GM12878 (cell line): ENCODE data around the gene MEGF11. TPM values are rescaled to one million over a fixed set of nuclear protein-coding genes. Genes with fewer than 3 reads are reported as not detected.

Source experiments
- ATAC-seq: fragments of 200-7000 bp; cut with Tn5 transposase; 3 replicates; pipeline ENCODE4 v1.9.1; 2020; ENCODE audit warnings: mild to moderate bottlenecking, moderate library complexity
- BruUV-seq: library from RNA; stranded (reverse); fragments of 400-500 nt; replicated peaks from 2 replicates; lab custom pipeline; 2021; lab: Mats Ljungman, UMichigan
- CTCF ChIA-PET: fragments of 300-600 bp; sonication (Branson Sonifier 250); formaldehyde crosslinking; extraction: SDS; loops from one replicate; lab custom pipeline; 2021; ENCODE audit warnings: inconsistent platforms; lab: Yijun Ruan, JAX
- POLR2A ChIA-PET: fragments of 350-600 bp; formaldehyde crosslinking; extraction: SDS; loops from one replicate; lab custom pipeline; 2021; ENCODE audit warnings: inconsistent platforms; lab: Charles Lee
- RAD21 ChIA-PET: fragments of 300-600 bp; sonication (Branson Sonifier 250); formaldehyde crosslinking; loops from one replicate; lab custom pipeline; 2023; ENCODE audit warnings: antibody characterized with exemption; ENCODE audit not compliant: unreplicated experiment; lab: Charles Lee
- SMC1A ChIA-PET: fragments of 300-600 bp; sonication (Branson Sonifier 250); formaldehyde crosslinking; loops from one replicate; lab custom pipeline; 2023; ENCODE audit not compliant: unreplicated experiment, uncharacterized antibody; lab: Charles Lee
- DNase-seq: peaks from one replicate; pipeline ENCODE4 v3.0.0-alpha.2; 2011; ENCODE audit warnings: low read depth, low spot score
- FAIRE-seq: peaks from 3 replicates; lab custom pipeline; 2011; peaks lifted over from hg19 to GRCh38; lab: Jason Lieb, UNC
- H2AFZ ChIP-seq: 2 replicates; pipeline ENCODE4 v1.6.0; 2011; ENCODE audit warnings: low read depth, low read length, control low read depth; ENCODE audit not compliant: control insufficient read depth
- H3K27ac ChIP-seq: 2 replicates; pipeline ENCODE4 v1.5.1; 2011; ENCODE audit warnings: control low read depth; ENCODE audit not compliant: control insufficient read depth, insufficient read depth
- H3K27me3 ChIP-seq, 2 experiments: replicated peaks in 1 of 2; 2 replicates each; pipeline versions ENCODE4 v1.6.0 to v1.6.1; 2011; ENCODE audit warnings: low read length in 1 of 2; ENCODE audit not compliant: control insufficient read depth in 2 of 2, insufficient read depth in 2 of 2
- H3K36me3 ChIP-seq, 2 experiments: 2 replicates each; pipeline ENCODE4 v1.5.1; 2011; ENCODE audit warnings: low read length in 1 of 2; ENCODE audit not compliant: control insufficient read depth in 2 of 2, insufficient read depth in 2 of 2
- H3K4me1 ChIP-seq: 2 replicates; pipeline ENCODE4 v1.6.1; 2011; ENCODE audit warnings: mild to moderate bottlenecking, low read length, moderate library complexity, mixed read lengths; ENCODE audit not compliant: control insufficient read depth, insufficient read depth
- H3K4me2 ChIP-seq: 2 replicates; pipeline ENCODE4 v1.6.0; 2011; ENCODE audit warnings: control low read depth; ENCODE audit not compliant: control insufficient read depth, insufficient read depth
- H3K4me3 ChIP-seq: fragments of 200-600 bp; sonication (generic); 2 replicates; pipeline ENCODE4 v1.5.1; 2016
- H3K79me2 ChIP-seq: 2 replicates; pipeline ENCODE4 v1.6.0; 2011; ENCODE audit warnings: low read length; ENCODE audit not compliant: control insufficient read depth, insufficient read depth
- H3K9ac ChIP-seq: 2 replicates; pipeline ENCODE4 v1.8.0; 2011; ENCODE audit warnings: low read length, control low read depth, mixed read lengths; ENCODE audit not compliant: control insufficient read depth, insufficient read depth
- H3K9me3 ChIP-seq: replicated peaks from 3 replicates; pipeline ENCODE4 v1.5.1; 2011; ENCODE audit warnings: mild to moderate bottlenecking, low read length; ENCODE audit not compliant: control insufficient read depth, insufficient read depth
- H4K20me1 ChIP-seq: 2 replicates; pipeline ENCODE4 v1.6.0; 2011; ENCODE audit not compliant: control insufficient read depth, insufficient read depth
- ATF7 ChIP-seq: fragments of 450-650 bp; IDR thresholded peaks from 2 replicates; pipeline ENCODE4 v1.6.1; 2016; ENCODE audit warnings: low read depth, mild to moderate bottlenecking
- ETV6 ChIP-seq, 2 experiments: fragments of 450-650 bp in 1 of 2; IDR thresholded peaks in 1 of 2; conservative IDR thresholded peaks in 1 of 2; 2 replicates each; pipeline ENCODE4 v1.6.1; 2014; ENCODE audit warnings: antibody characterized with exemption in 1 of 2, borderline replicate concordance in 1 of 2, low read depth in 1 of 2, mild to moderate bottlenecking in 1 of 2, moderate library complexity in 1 of 2
- POU2F2 ChIP-seq: IDR thresholded peaks from 3 replicates; pipeline ENCODE4 v1.6.1; 2011; ENCODE audit warnings: low read depth, mild to moderate bottlenecking, low read length, borderline replicate concordance
- RUNX3 ChIP-seq: IDR thresholded peaks from 2 replicates; pipeline ENCODE4 v1.6.1; 2012; ENCODE audit warnings: low read length, inconsistent platforms
- SPI1 ChIP-seq: IDR thresholded peaks from 2 replicates; pipeline ENCODE4 v1.6.1; 2011; ENCODE audit warnings: low read depth, mild to moderate bottlenecking, low read length, moderate library complexity, borderline replicate concordance; ENCODE audit not compliant: insufficient read depth
- ZNF24 ChIP-seq: fragments of 450-650 bp; IDR thresholded peaks from 2 replicates; pipeline ENCODE4 v1.6.1; 2017; ENCODE audit warnings: antibody characterized with exemption, mild to moderate bottlenecking
- WGBS: methylation state at CpG from one replicate; pipeline ENCODE4 v1.1.6; 2016; ENCODE audit warnings: low lambda C conversion rate; ENCODE audit not compliant: insufficient replicate concordance, insufficient coverage; ENCODE audit errors: missing lambda C conversion rate; 5-methylcytosine and 5-hydroxymethylcytosine counted together
- in situ Hi-C: fragments of 300-500 bp; cut with MboI; formaldehyde crosslinking; loops from 9 replicates; pipeline ENCODE4 v1.14.3; 2018; ENCODE audit warnings: mixed read lengths
- intact Hi-C: fragments of 100-400 bp; cut with micrococcal nuclease; formaldehyde crosslinking; loops from one replicate; pipeline ENCODE4 v1.14.2; 2022; ENCODE audit not compliant: unreplicated experiment
- polyA plus RNA-seq, 11 experiments: library from polyadenylated mRNA; depleted of rRNA in 4 of 11; unstranded in 6 of 11; stranded (reverse) in 5 of 11; fragments of >200 nt; fragmentation: Nextera tagmentation in 4 of 11; fragmentation: Illumina TruSeq in 1 of 11; extraction: Ambion mirVana in 4 of 11; extraction: Trizol in 1 of 11; gene quantifications; 1 replicate in 1 of 11; 2 replicates in 10 of 11; pipeline versions ENCODE4 v1.2.1 to v1.2.3, GENCODE V29; 2011 to 2016; ENCODE audit warnings: inconsistent platforms in 2 of 11, missing spikeins in 2 of 11, low read depth in 1 of 11
- total RNA-seq, 4 experiments: library from RNA; depleted of rRNA in 3 of 4; stranded (reverse); fragments of >200 nt in 3 of 4; fragmentation: Illumina TruSeq in 1 of 4; extraction: Trizol in 1 of 4; gene quantifications; 2 replicates each; pipeline versions ENCODE4 v1.2.1 to v1.2.3, GENCODE V29; 2013 to 2021

MEGF11 gene
- total and polyA plus RNA-seq, 10 of the 15 experiments (the other 5 are each of a cell fraction or from before 2014, with no cell fraction given) = 0.03 to 1.7 (median 0.49) TPM

DNA sequence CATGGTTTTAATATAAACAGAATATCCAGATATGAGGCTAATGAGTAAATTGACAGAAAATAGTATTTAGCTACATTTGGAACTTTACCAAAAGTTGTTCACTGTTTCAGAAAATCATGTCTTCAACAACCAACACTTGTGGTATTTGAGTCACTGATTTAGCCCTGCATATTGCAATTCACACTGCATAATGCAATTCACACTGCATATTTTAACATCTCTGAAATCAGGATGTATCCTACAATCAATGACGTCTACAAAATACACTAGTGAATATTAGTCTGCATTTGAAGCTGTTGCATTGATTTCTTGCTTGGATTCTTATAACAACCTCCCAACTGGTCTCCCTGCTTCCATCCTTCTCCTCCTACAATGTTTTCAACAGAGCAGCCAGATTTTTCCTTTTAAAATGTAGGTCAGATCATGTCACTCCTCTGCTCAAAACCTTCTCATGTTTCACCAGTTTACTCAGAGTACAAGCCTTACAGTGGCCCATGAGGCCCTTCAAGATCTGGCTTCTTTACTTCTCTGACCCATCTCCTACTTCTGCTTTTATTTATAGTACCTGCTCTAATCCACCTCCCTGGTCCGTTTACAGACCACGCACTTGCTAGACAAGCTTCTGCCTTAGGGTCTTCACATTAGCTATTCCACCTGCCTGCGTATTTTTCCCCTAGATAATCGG, 395.7 kb downstream of the MEGF11 start:
- Histone ChIP-seq H3K9ac (no peak overlapping the region), H4K20me1 (no peaks in the 10 kb centered on the region), H3K27ac (0 out of 2 replicates have a peak overlapping the region, but pooled peaks have one; percentile 4)
- ChIA-PET SMC1A (interaction anchor here (0.9 to 3.3 kb wide), 11 partner anchors 9 to 262 kb away, joined by 3 to 19 read pairs (median 3); partner anchors contain the start of gene RAB11A), POLR2A (interaction anchor here (1.9 to 2.1 kb wide), 2 partner anchors 12 kb away, joined by 4 to 5 read pairs; no protein-coding TSS in a partner anchor)
- in situ Hi-C loops = loop anchor here (5.0 kb wide), 1 partner anchor 226 kb away; no protein-coding TSS in a partner anchor
- BruUV-seq = no TSS peak
- ATAC-seq = peak; percentile 21; the same call in 2 of the 3 replicates
- TF ChIP-seq POU2F2 (peak; percentile 63; the same call in 1 of the 3 replicates), RUNX3 (0 out of 2 replicates have a peak, but pooled peaks have one; percentile 3), ETV6 (conservative IDR thresholded peaks at IDR 0.05 in 1 of 2, IDR thresholded peaks at IDR 0.05 in 1 of 2; ENCODE audit: borderline replicate concordance in 1 of 2, low read depth in 1 of 2) (no peak), ATF7 (no peak), ZNF24 (no peak), SPI1 (peak; percentile 28; the same call in 1 of the 2 replicates)
- TF ChIP-seq, all 136 proteins: peak for 3
- Histone ChIP-seq H3K4me1 (peaks cover 22% of the 10 kb centered on the region), H3K9me3 (no peaks in the 10 kb centered on the region), H3K36me3 (no peaks in the 10 kb centered on the region), H2AFZ (peak overlapping the region; percentile 45), H3K27me3 (no peaks in the 10 kb centered on the region), H3K4me2 (no peak overlapping the region), H3K4me3 (no peak overlapping the region), H3K79me2 (no peaks in the 10 kb centered on the region)
- ChIA-PET RAD21 (interaction anchor here (0.9 to 3.7 kb wide), 5 partner anchors 11 to 221 kb away, joined by 3 to 13 read pairs (median 5); partner anchors contain the start of gene RAB11A), CTCF (interaction anchor here (0.6 to 6.3 kb wide), 25 partner anchors 9 to 382 kb away, joined by 3 to 61 read pairs (median 4); partner anchors contain the start of genes INTS14 and RAB11A)
- FAIRE-seq (peak; percentile 27), DNase-seq (no peak)
- WGBS = 57% methylated on average over 5 of the region's 5 CpGs
- intact Hi-C loops = loop anchor here (5.0 kb wide), 1 partner anchor 221 kb away; no protein-coding TSS in a partner anchor
